ENCODE data around the gene NPR3. TPM values are rescaled to one million over a fixed set of nuclear protein-coding genes. Genes with fewer than 3 reads are reported as not detected.

Gene NPR3
- total RNA-seq, 1 donor from 2014 or later: 14.7 TPM

- no peak for DNase-seq (ENCODE audit: extremely low spot score in 2 of 2)
- Histone ChIP-seq H3K4me1 (no peaks in the 10 kb centered on the region), H3K4me3 (no peak overlapping the region), H3K27ac (no peak overlapping the region), H3K27me3 (no peaks in the 10 kb centered on the region), H3K36me3 (no peaks in the 10 kb centered on the region), H3K9me3 (no peaks in the 10 kb centered on the region)
- intact Hi-C loops (cut with DNase I): no loop called here
- TF ChIP-seq CTCF (IDR thresholded peaks at IDR 0.05): no peak
- TF ChIP-seq POLR2AphosphoS5 (IDR thresholded peaks at IDR 0.05; ENCODE audit: insufficient read depth in 1 of 2, low read depth in 1 of 2): no peak
- no peak for TF ChIP-seq POLR2A (IDR thresholded peaks at IDR 0.05)
Observed at GRCh38 chr5:32779754-32780415, 68.8 kb downstream of the NPR3 start.

DNA sequence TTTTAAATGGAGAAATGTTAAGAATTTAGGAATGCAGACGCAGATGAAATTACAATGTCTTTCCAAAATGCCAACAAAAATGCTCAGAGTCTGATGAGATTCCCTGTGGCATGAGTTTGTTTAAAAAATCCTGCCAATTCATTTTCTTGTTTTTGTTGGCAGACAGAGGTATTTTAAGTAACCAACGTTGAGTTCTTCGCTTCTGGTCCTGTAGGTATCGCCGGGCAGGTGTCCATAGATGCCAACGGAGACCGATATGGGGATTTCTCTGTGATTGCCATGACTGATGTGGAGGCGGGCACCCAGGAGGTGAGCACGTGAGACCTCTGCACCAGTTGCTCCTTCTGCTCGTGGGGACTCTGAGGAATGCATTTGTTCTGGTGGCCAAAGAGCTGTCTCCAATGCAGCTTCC lies 69.4 kb downstream of the NPR3 start:
- H3K4me3 ChIP-seq: no peak overlapping the region
- H3K27ac ChIP-seq: no peak overlapping the region
- TF ChIP-seq POLR2AphosphoS5 (IDR thresholded peaks at IDR 0.05; ENCODE audit: insufficient read depth in 1 of 2, low read depth in 1 of 2) (no peak), CTCF (IDR thresholded peaks at IDR 0.05) (no peak), POLR2A (IDR thresholded peaks at IDR 0.05) (no peak)
- H3K4me1 ChIP-seq: no peaks in the 10 kb centered on the region
- no peaks in the 10 kb centered on the region for H3K9me3 ChIP-seq
- intact Hi-C loops (cut with DNase I): no loop called here
- H3K27me3 ChIP-seq: no peaks in the 10 kb centered on the region
- DNase-seq (ENCODE audit: extremely low spot score in 2 of 2): no peak
- no peaks in the 10 kb centered on the region for H3K36me3 ChIP-seq

DNA sequence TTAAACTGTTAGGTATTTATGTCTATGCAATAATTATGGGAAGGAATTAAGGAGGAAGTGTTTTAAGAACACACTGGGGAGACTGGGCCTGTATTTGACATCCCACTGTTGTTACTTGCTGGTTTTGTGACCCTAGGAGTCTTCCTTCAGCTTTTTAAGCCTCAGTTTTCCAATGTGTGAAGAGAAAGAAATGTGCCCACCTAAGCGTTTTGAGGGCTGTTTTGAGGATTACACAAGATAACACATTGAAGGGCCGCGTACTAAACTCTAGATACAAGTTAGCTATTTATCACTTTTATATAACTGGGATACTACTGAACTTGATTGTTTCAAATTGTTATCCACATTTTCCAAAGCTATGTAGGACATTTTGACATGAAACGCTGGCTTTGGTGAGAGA lies 72.5 kb downstream of the NPR3 start:
- intact Hi-C loops (cut with DNase I): no loop called here
- no peaks in the 10 kb centered on the region for H3K36me3 ChIP-seq
- no peak for DNase-seq (ENCODE audit: extremely low spot score in 2 of 2)
- no peak overlapping the region for H3K4me3 ChIP-seq
- no peak for TF ChIP-seq POLR2A (IDR thresholded peaks at IDR 0.05)
- no peak for TF ChIP-seq POLR2AphosphoS5 (IDR thresholded peaks at IDR 0.05; ENCODE audit: insufficient read depth in 1 of 2, low read depth in 1 of 2)
- no peak for TF ChIP-seq CTCF (IDR thresholded peaks at IDR 0.05)
- no peaks in the 10 kb centered on the region for H3K27me3 ChIP-seq
- no peak overlapping the region for H3K27ac ChIP-seq
- no peaks in the 10 kb centered on the region for H3K9me3 ChIP-seq
- H3K4me1 ChIP-seq: no peaks in the 10 kb centered on the region

- no peak for TF ChIP-seq CTCF (IDR thresholded peaks at IDR 0.05)
- TF ChIP-seq POLR2A (IDR thresholded peaks at IDR 0.05): no peak
- no peak for TF ChIP-seq POLR2AphosphoS5 (IDR thresholded peaks at IDR 0.05; ENCODE audit: insufficient read depth in 1 of 2, low read depth in 1 of 2)
- no peaks in the 10 kb centered on the region for H3K36me3 ChIP-seq
- no peaks in the 10 kb centered on the region for H3K9me3 ChIP-seq
- no peak overlapping the region for H3K4me3 ChIP-seq
- intact Hi-C loops (cut with DNase I): no loop called here
- no peak overlapping the region for H3K27ac ChIP-seq
- H3K27me3 ChIP-seq: no peaks in the 10 kb centered on the region
- no peaks in the 10 kb centered on the region for H3K4me1 ChIP-seq
- DNase-seq (ENCODE audit: extremely low spot score in 2 of 2): no peak
Observed at GRCh38 chr5:32785611-32786254, 74.6 kb downstream of the NPR3 start.

DNA sequence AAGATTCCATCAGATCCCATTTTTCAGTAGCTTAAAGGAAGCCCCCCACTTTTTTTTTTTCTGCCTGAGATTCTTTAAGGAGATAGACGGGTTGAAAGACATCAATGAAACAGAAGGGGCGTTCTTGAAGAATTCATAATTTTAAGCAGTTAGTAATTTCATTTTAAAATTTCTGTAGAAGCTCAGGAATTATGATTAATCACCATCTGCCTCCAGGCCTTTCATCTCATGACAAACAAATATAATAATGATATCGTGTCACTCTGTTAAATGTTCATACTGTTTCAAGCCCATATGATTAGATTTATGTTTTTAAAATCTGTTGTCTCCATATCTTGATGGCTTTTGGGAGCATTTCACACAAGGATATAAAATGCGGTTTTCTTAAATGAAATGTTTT lies 75.2 kb downstream of the NPR3 start:
- Histone ChIP-seq H3K4me3 (no peak overlapping the region), H3K27ac (no peak overlapping the region), H3K9me3 (no peaks in the 10 kb centered on the region), H3K4me1 (no peaks in the 10 kb centered on the region), H3K36me3 (no peaks in the 10 kb centered on the region), H3K27me3 (no peaks in the 10 kb centered on the region)
- TF ChIP-seq CTCF (IDR thresholded peaks at IDR 0.05) (no peak), POLR2A (IDR thresholded peaks at IDR 0.05) (no peak), POLR2AphosphoS5 (IDR thresholded peaks at IDR 0.05; ENCODE audit: insufficient read depth in 1 of 2, low read depth in 1 of 2) (no peak)
- intact Hi-C loops (cut with DNase I): no loop called here
- DNase-seq (ENCODE audit: extremely low spot score in 2 of 2): no peak
